ENCODE data around the gene CLMN. TPM values are rescaled to one million over a fixed set of nuclear protein-coding genes. Genes with fewer than 3 reads are reported as not detected.

The CLMN gene
- total and polyA plus RNA-seq, 2 of the 4 experiments (the other 2 are of a cell fraction) = 0.10 to 0.18 TPM

- H4K8ac ChIP-seq (ENCODE audit: low read depth in 2 of 2, low read length in 2 of 2) = no peak overlapping the region
- H2BK120ac ChIP-seq (ENCODE audit: low read depth, low read length) = no peak overlapping the region
- no peak overlapping the region for H2BK5ac ChIP-seq (ENCODE audit: low read depth, low read length, poor library complexity, severe bottlenecking)
- H3K4me3 ChIP-seq (ENCODE audit: insufficient read depth, low read depth, low read length) = no peak overlapping the region
- H2AK5ac ChIP-seq (ENCODE audit: low read depth, low read length) = no peak overlapping the region
- H3K9ac ChIP-seq (ENCODE audit: low read depth, low read length) = no peak overlapping the region
- no peak for TF ChIP-seq USF2 (IDR thresholded peaks at IDR 0.05; ENCODE audit: low read depth, low read length)
- TF ChIP-seq MXI1 (IDR thresholded peaks at IDR 0.05; ENCODE audit: borderline replicate concordance, low read depth, low read length) = no peak
- no peak for TF ChIP-seq CEBPB (IDR thresholded peaks at IDR 0.05; ENCODE audit: low read depth, low read length)
- TF ChIP-seq POLR2A (IDR thresholded peaks at IDR 0.05; ENCODE audit: low read depth, low read length) = no peak
- TF ChIP-seq RFX5 (IDR thresholded peaks at IDR 0.05; ENCODE audit: low read depth, low read length) = no peak
- TF ChIP-seq RAD21 (IDR thresholded peaks at IDR 0.05; ENCODE audit: low read length) = no peak
- no peak for TF ChIP-seq MAZ (IDR thresholded peaks at IDR 0.05; ENCODE audit: borderline replicate concordance, low read depth, low read length)
- no peak for TF ChIP-seq CHD1 (IDR thresholded peaks at IDR 0.05; ENCODE audit: low read depth, low read length)
- no peak for TF ChIP-seq MAFK (IDR thresholded peaks at IDR 0.05; ENCODE audit: low read depth, low read length)
- TF ChIP-seq ELK1 (IDR thresholded peaks at IDR 0.05; ENCODE audit: borderline replicate concordance, low read depth, low read length) = no peak
- no peak for TF ChIP-seq RCOR1 (IDR thresholded peaks at IDR 0.05; ENCODE audit: insufficient replicate concordance, low read length)
- TF ChIP-seq BHLHE40 (IDR thresholded peaks at IDR 0.05; ENCODE audit: low read depth, low read length) = no peak
- H3K4me2 ChIP-seq (ENCODE audit: low read depth, low read length) = no peak overlapping the region
- ChIA-PET CTCF (no interaction called here), POLR2A (ENCODE audit: unreplicated experiment) (no interaction called here)
- dilution Hi-C loops (cut with HindIII; ENCODE audit: low sequenced_read_pairs, unreplicated experiment) = no loop called here
- ATAC-seq (ENCODE audit: low read depth) (no peak), DNase-seq (no peak)
- no peak overlapping the region for H2BK15ac ChIP-seq (ENCODE audit: low read depth, low read length)
- H3K23ac ChIP-seq (ENCODE audit: low read depth, low read length) = no peak overlapping the region
- no peak overlapping the region for H3K4ac ChIP-seq (ENCODE audit: low read depth, low read length)
- no TSS peak for BruUV-seq (replicated peaks)
- H3K79me1 ChIP-seq (ENCODE audit: low read depth in 1 of 2, low read length in 2 of 2) = no peaks in the 10 kb centered on the region
- H3K56ac ChIP-seq (ENCODE audit: extremely low read depth, insufficient read depth, low read length) = no peak overlapping the region
- no peaks in the 10 kb centered on the region for H3K9me1 ChIP-seq (ENCODE audit: insufficient read depth, low read length)
- in situ Hi-C loops (cut with MboI; ENCODE audit: low sequenced_read_pairs) = no loop called here
- no peak overlapping the region for H2AFZ ChIP-seq (replicated peaks; ENCODE audit: low read length, poor library complexity)
- no peaks in the 10 kb centered on the region for H3K36me3 ChIP-seq (ENCODE audit: control insufficient read depth, insufficient read depth, low read length)
- no peak overlapping the region for H3K27ac ChIP-seq (ENCODE audit: insufficient read depth, low read length)
- H2AK9ac ChIP-seq (replicated peaks; ENCODE audit: low read depth, low read length, poor library complexity) = peak overlapping the region; percentile 19
- intact Hi-C loops (cut with micrococcal nuclease) = no loop called here
- H3K9me3 ChIP-seq (ENCODE audit: control insufficient read depth, insufficient read depth, low read length) = no peaks in the 10 kb centered on the region
- H4K20me1 ChIP-seq (ENCODE audit: insufficient read depth, low read length) = no peaks in the 10 kb centered on the region
- 57% methylated on average over 3 of the region's 13 CpGs; no CpG with 5 or more reads in 1 of the 2 experiments for WGBS, 2 experiments (ENCODE audit: extremely low coverage in 2 of 2, insufficient read length in 1 of 2)
- H4K91ac ChIP-seq (ENCODE audit: insufficient read depth, low read depth, low read length) = no peak overlapping the region
- H3K4me1 ChIP-seq (ENCODE audit: control insufficient read depth, insufficient read depth, low read length) = no peaks in the 10 kb centered on the region
- peaks cover 1% of the 10 kb centered on the region for H3K27me3 ChIP-seq (ENCODE audit: control insufficient read depth, insufficient read depth, low read length)
- H2BK20ac ChIP-seq (ENCODE audit: low read depth, low read length) = no peak overlapping the region
- no peak overlapping the region for H3K18ac ChIP-seq (ENCODE audit: low read depth, low read length)
- no peak overlapping the region for H3K14ac ChIP-seq (replicated peaks; ENCODE audit: low read depth, low read length)
- H4K5ac ChIP-seq (ENCODE audit: low read depth, low read length) = no peak overlapping the region
Measured at GRCh38 chr14:95210699-95211098, 109.0 kb downstream of the CLMN start.

All from IMR-90 (cell line).